ENCODE results near the gene STAC3. TPM values are rescaled to one million over a fixed set of nuclear protein-coding genes. Genes with fewer than 3 reads are reported as not detected.

Gene STAC3
- total and polyA plus RNA-seq, 10 of the 15 experiments (the other 5 are each of a cell fraction or from before 2014, with no cell fraction given) = 0.49 to 9.9 (median 3.8) TPM

DNA sequence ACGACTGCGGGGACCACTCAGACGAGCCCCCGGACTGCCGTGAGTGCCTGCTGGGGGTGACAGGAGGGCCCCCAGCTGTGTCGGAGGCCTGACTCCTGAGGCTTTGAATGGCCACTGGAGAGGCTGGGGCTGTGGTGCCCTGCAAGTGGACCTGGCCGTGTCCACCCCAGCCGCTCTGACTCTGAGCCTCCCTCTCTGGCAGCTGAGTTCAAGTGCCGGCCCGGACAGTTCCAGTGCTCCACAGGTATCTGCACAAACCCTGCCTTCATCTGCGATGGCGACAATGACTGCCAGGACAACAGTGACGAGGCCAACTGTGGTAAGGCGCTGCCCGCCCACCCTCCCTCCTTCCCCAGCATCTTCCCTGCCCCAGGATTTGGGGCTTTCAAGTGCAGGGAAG, 50.5 kb downstream of the STAC3 start:
- intact Hi-C loops (cut with micrococcal nuclease; ENCODE audit: unreplicated experiment) = no loop called here
- SMC1A ChIA-PET (ENCODE audit: uncharacterized antibody, unreplicated experiment) = no interaction called here
- Histone ChIP-seq H3K9me3 (replicated peaks; ENCODE audit: control insufficient read depth, insufficient read depth, low read length) (no peaks in the 10 kb centered on the region), H3K4me3 (no peak overlapping the region), H3K27me3 (replicated peaks in 1 of 2; ENCODE audit: control insufficient read depth in 2 of 2, insufficient read depth in 2 of 2, low read length in 1 of 2) (no peaks in the 10 kb centered on the region), H3K27ac (ENCODE audit: control insufficient read depth, insufficient read depth) (no peak overlapping the region), H4K20me1 (ENCODE audit: control insufficient read depth, insufficient read depth) (no peaks in the 10 kb centered on the region), H3K9ac (ENCODE audit: control insufficient read depth, insufficient read depth, low read length) (no peak overlapping the region), H2AFZ (ENCODE audit: control insufficient read depth, low read depth, low read length) (no peak overlapping the region), H3K4me1 (ENCODE audit: control insufficient read depth, insufficient read depth, low read length) (no peaks in the 10 kb centered on the region), H3K79me2 (ENCODE audit: control insufficient read depth, insufficient read depth, low read length) (no peaks in the 10 kb centered on the region), H3K36me3 (ENCODE audit: control insufficient read depth in 2 of 2, insufficient read depth in 2 of 2, low read length in 1 of 2) (no peaks in the 10 kb centered on the region), H3K4me2 (ENCODE audit: control insufficient read depth, insufficient read depth) (no peak overlapping the region)
- POLR2A ChIA-PET = no interaction called here
- FAIRE-seq (no peak), ATAC-seq (no peak), DNase-seq (ENCODE audit: low read depth, low spot score) (no peak)
- WGBS (ENCODE audit: insufficient coverage, insufficient replicate concordance, low lambda C conversion rate, missing lambda C conversion rate) = 50% methylated on average over 15 of the region's 15 CpGs
- in situ Hi-C loops (cut with MboI) = no loop called here
- CTCF ChIA-PET = no interaction called here
- TF ChIP-seq, protein P1, sequence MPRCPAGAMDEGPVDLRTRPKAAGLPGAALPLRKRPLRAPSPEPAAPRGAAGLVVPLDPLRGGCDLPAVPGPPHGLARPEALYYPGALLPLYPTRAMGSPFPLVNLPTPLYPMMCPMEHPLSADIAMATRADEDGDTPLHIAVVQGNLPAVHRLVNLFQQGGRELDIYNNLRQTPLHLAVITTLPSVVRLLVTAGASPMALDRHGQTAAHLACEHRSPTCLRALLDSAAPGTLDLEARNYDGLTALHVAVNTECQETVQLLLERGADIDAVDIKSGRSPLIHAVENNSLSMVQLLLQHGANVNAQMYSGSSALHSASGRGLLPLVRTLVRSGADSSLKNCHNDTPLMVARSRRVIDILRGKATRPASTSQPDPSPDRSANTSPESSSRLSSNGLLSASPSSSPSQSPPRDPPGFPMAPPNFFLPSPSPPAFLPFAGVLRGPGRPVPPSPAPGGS (IDR thresholded peaks at IDR 0.05; ENCODE audit: borderline replicate concordance, insufficient read depth, low read depth, low read length, poor library complexity, severe bottlenecking) = no peak
- TF ChIP-seq MYB (IDR thresholded peaks at IDR 0.05; ENCODE audit: borderline replicate concordance, low read depth, low read length) = no peak
- no peak for TF ChIP-seq ZSCAN29 (IDR thresholded peaks at IDR 0.05)
- no peak for TF ChIP-seq ZNF207 (IDR thresholded peaks at IDR 0.05; ENCODE audit: borderline replicate concordance)
- TF ChIP-seq, protein P2, sequence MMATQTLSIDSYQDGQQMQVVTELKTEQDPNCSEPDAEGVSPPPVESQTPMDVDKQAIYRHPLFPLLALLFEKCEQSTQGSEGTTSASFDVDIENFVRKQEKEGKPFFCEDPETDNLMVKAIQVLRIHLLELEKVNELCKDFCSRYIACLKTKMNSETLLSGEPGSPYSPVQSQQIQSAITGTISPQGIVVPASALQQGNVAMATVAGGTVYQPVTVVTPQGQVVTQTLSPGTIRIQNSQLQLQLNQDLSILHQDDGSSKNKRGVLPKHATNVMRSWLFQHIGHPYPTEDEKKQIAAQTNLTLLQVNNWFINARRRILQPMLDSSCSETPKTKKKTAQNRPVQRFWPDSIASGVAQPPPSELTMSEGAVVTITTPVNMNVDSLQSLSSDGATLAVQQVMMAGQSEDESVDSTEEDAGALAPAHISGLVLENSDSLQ (IDR thresholded peaks at IDR 0.05) = no peak
- no peak for TF ChIP-seq WRNIP1 (IDR thresholded peaks at IDR 0.05; ENCODE audit: borderline replicate concordance, low read depth, low read length)
- TF ChIP-seq JUNB (IDR thresholded peaks at IDR 0.05) = no peak
- no peak for TF ChIP-seq POLR2AphosphoS2 (IDR thresholded peaks at IDR 0.05; ENCODE audit: low read depth, low read length)
- no peak for TF ChIP-seq POLR2A (IDR thresholded peaks at IDR 0.05; ENCODE audit: low read depth, low read length)
- TF ChIP-seq IKZF1 (conservative IDR thresholded peaks at IDR 0.05) = no peak
- TF ChIP-seq, protein P3, sequence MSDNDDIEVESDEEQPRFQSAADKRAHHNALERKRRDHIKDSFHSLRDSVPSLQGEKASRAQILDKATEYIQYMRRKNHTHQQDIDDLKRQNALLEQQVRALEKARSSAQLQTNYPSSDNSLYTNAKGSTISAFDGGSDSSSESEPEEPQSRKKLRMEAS (IDR thresholded peaks at IDR 0.05; ENCODE audit: low read depth, low read length) = no peak
- no peak for TF ChIP-seq SMAD1 (IDR thresholded peaks at IDR 0.05; ENCODE audit: low read depth, partially characterized antibody)
- TF ChIP-seq, protein P4, sequence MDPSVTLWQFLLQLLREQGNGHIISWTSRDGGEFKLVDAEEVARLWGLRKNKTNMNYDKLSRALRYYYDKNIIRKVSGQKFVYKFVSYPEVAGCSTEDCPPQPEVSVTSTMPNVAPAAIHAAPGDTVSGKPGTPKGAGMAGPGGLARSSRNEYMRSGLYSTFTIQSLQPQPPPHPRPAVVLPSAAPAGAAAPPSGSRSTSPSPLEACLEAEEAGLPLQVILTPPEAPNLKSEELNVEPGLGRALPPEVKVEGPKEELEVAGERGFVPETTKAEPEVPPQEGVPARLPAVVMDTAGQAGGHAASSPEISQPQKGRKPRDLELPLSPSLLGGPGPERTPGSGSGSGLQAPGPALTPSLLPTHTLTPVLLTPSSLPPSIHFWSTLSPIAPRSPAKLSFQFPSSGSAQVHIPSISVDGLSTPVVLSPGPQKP (IDR thresholded peaks at IDR 0.05; ENCODE audit: low read depth, low read length) = no peak
- no peak for TF ChIP-seq KLF5 (IDR thresholded peaks at IDR 0.05; ENCODE audit: partially characterized antibody)
- TF ChIP-seq BMI1 (IDR thresholded peaks at IDR 0.05; ENCODE audit: borderline replicate concordance) = no peak
- TF ChIP-seq ESRRA (IDR thresholded peaks at IDR 0.05; ENCODE audit: low read length) = no peak
- BruUV-seq (replicated peaks) = no TSS peak
- RAD21 ChIA-PET (ENCODE audit: unreplicated experiment) = no interaction called here

All from GM12878 (cell line).